Astrocyte of the cerebellum (primary cell): ENCODE measurements around the gene TBC1D22A.

Source experiments
- DNase-seq: peaks from one replicate; pipeline ENCODE4 v3.0.0-alpha.2; 2011; ENCODE audit warnings: low read depth
- H3K4me3 ChIP-seq: 2 replicates; pipeline ENCODE4 v1.5.1; 2011; ENCODE audit warnings: mild to moderate bottlenecking, low read depth, low read length, moderate library complexity
- CTCF ChIP-seq: IDR thresholded peaks from 2 replicates; pipeline ENCODE4 v1.5.1; 2012; ENCODE audit warnings: low read length, low read depth, moderate library complexity, mild to moderate bottlenecking; ENCODE audit errors: missing control alignments
- in situ Hi-C: cut with HindIII; loops from 2 replicates; pipeline ENCODE4 v1.10.0; 2017; ENCODE audit warnings: low sequenced_read_pairs

TBC1D22A gene

GRCh38 chr22:46763051-46763705 lies 728 bp downstream of the TBC1D22A start:
- in situ Hi-C loops = no loop called here

GRCh38 chr22:46764140-46764680 lies 1.8 kb downstream of the TBC1D22A start:
- in situ Hi-C loops = no loop called here
- no peak for TF ChIP-seq CTCF
- H3K4me3 ChIP-seq = no peak overlapping the region
- no peak for DNase-seq

More at GRCh38 chr22:46763051-46763705, 728 bp downstream of the TBC1D22A start:
- DNase-seq = no peak
- peak overlapping the region; percentile 100 for H3K4me3 ChIP-seq
- no peak for TF ChIP-seq CTCF

GRCh38 chr22:46764779-46765485 lies 2.5 kb downstream of the TBC1D22A start:
- no peak for DNase-seq
- TF ChIP-seq CTCF = no peak
- no peak overlapping the region for H3K4me3 ChIP-seq
- in situ Hi-C loops = no loop called here

GRCh38 chr22:46766611-46767010 lies 4.2 kb downstream of the TBC1D22A start:
- in situ Hi-C loops = no loop called here
- no peak for TF ChIP-seq CTCF
- no peak for DNase-seq
- H3K4me3 ChIP-seq = no peak overlapping the region

GRCh38 chr22:46767249-46767985 lies 5.0 kb downstream of the TBC1D22A start:
- no peak for DNase-seq
- no peak for TF ChIP-seq CTCF
- in situ Hi-C loops = no loop called here
- no peak overlapping the region for H3K4me3 ChIP-seq

- no peak for TF ChIP-seq CTCF
- in situ Hi-C loops = no loop called here
- no peak for DNase-seq
- H3K4me3 ChIP-seq = no peak overlapping the region
Measured at GRCh38 chr22:46769191-46769675, 6.8 kb downstream of the TBC1D22A start.
